Sigmoid colon (tissue), 4 donors: ENCODE measurements around the gene P2RY1.

Experiments used
- CTCF ChIP-seq, 4 experiments: fragments of 450-650 bp in 3 of 4; fragments of 200-600 bp in 1 of 4; IDR thresholded peaks; one replicate each; pipeline ENCODE4 v1.5.1; 2016 to 2019; ENCODE audit warnings: antibody characterized with exemption in 4 of 4, mild to moderate bottlenecking in 3 of 4, moderate library complexity in 2 of 4
- EP300 ChIP-seq, 4 donors: sonication (generic); formaldehyde crosslinking; IDR thresholded peaks; one replicate each; pipeline ENCODE4 v1.6.1; 2017; ENCODE audit warnings: antibody characterized with exemption in 4 of 4
- POLR2A ChIP-seq, 2 donors: fragments of 450-650 bp; IDR thresholded peaks; one replicate each; pipeline ENCODE4 v1.6.1; 2016; ENCODE audit warnings: antibody characterized with exemption in 2 of 2, mild to moderate bottlenecking in 2 of 2, moderate library complexity in 2 of 2
- POLR2AphosphoS5 ChIP-seq, 4 donors: sonication (generic); formaldehyde crosslinking; IDR thresholded peaks; one replicate each; pipeline ENCODE4 v1.6.1; 2017; ENCODE audit warnings: antibody characterized with exemption in 4 of 4

GRCh38 chr3:152836269-152836668 is 1.3 kb downstream of the P2RY1 start:
- no peak for TF ChIP-seq POLR2A (IDR thresholded peaks at IDR 0.05)
- no peak for TF ChIP-seq CTCF (IDR thresholded peaks at IDR 0.05)
- no peak for TF ChIP-seq POLR2AphosphoS5 (IDR thresholded peaks at IDR 0.05)
- no peak for TF ChIP-seq EP300 (IDR thresholded peaks at IDR 0.05)
